Smooth muscle cell (in vitro differentiated cells): ENCODE results near the gene MKX. TPM values are rescaled to one million over a fixed set of nuclear protein-coding genes. Genes with fewer than 3 reads are reported as not detected.

ENCODE experiments used
- DNase-seq: peaks from one replicate; lab custom pipeline; 2025; ENCODE audit not compliant: unreplicated experiment; lab: John Stamatoyannopoulos, UW
- H2AFZ ChIP-seq: fragments of 200-600 bp; sonication (generic); 2 replicates; pipeline ENCODE4 v1.6.0; 2016; ENCODE audit warnings: antibody characterized with exemption, low read depth, mild to moderate bottlenecking
- H3F3A ChIP-seq: fragments of 200-600 bp; sonication (generic); 2 replicates; pipeline ENCODE4 v1.6.0; 2017; ENCODE audit warnings: antibody characterized with exemption, low read depth
- H3K27ac ChIP-seq: fragments of 200-600 bp; sonication (generic); 2 replicates; pipeline ENCODE4 v1.5.1; 2016; ENCODE audit warnings: low read depth, mild to moderate bottlenecking
- H3K27me3 ChIP-seq: fragments of 200-600 bp; sonication (generic); 2 replicates; pipeline ENCODE4 v1.6.1; 2016; ENCODE audit warnings: low read depth, mild to moderate bottlenecking
- H3K36me3 ChIP-seq: fragments of 200-600 bp; sonication (generic); 2 replicates; pipeline ENCODE4 v1.5.1; 2016; ENCODE audit warnings: low read depth
- H3K4me1 ChIP-seq: fragments of 200-600 bp; sonication (generic); 2 replicates; pipeline ENCODE4 v1.5.1; 2016; ENCODE audit warnings: low read depth
- H3K4me2 ChIP-seq: fragments of 200-600 bp; sonication (generic); 2 replicates; pipeline ENCODE4 v1.6.0; 2016; ENCODE audit warnings: mild to moderate bottlenecking
- H3K4me3 ChIP-seq: fragments of 200-600 bp; sonication (generic); 2 replicates; pipeline ENCODE4 v1.5.1; 2016; ENCODE audit warnings: mild to moderate bottlenecking
- H3K79me2 ChIP-seq: fragments of 200-600 bp; sonication (generic); 2 replicates; pipeline ENCODE4 v1.6.0; 2016; ENCODE audit warnings: low read depth, mild to moderate bottlenecking
- H3K9ac ChIP-seq: fragments of 200-600 bp; sonication (generic); 2 replicates; pipeline ENCODE4 v1.6.0; 2016; ENCODE audit warnings: low read depth
- H3K9me3 ChIP-seq: fragments of 200-600 bp; sonication (generic); replicated peaks from 2 replicates; pipeline ENCODE4 v1.5.1; 2016; ENCODE audit warnings: low read depth
- H4K20me1 ChIP-seq: fragments of 200-600 bp; sonication (generic); 2 replicates; pipeline ENCODE4 v1.6.0; 2016; ENCODE audit warnings: low read depth
- WGBS: methylation state at CpG from one replicate; pipeline ENCODE4 v1.1.7; 2016; ENCODE audit warnings: low lambda C conversion rate; 5-methylcytosine and 5-hydroxymethylcytosine counted together
- polyA plus RNA-seq: library from polyadenylated mRNA; unstranded; fragments of >200 nt; fragmentation: Nextera tagmentation; extraction: Ambion mirVana; gene quantifications from 2 replicates; pipeline ENCODE4 v1.2.1, GENCODE V29; 2016
- total RNA-seq: library from RNA; depleted of rRNA; stranded (reverse); fragments of >200 nt; gene quantifications from 2 replicates; pipeline ENCODE4 v1.2.3, GENCODE V29; 2014
- TF ChIP-seq, protein P1 (sequence below): fragments of 200-600 bp; sonication (generic); IDR thresholded peaks from 2 replicates; pipeline ENCODE4 v1.5.1; 2017; ENCODE audit warnings: borderline replicate concordance, mild to moderate bottlenecking, antibody characterized with exemption; ENCODE audit not compliant: insufficient read depth, poor library complexity, severe bottlenecking

The MKX gene, protein sequence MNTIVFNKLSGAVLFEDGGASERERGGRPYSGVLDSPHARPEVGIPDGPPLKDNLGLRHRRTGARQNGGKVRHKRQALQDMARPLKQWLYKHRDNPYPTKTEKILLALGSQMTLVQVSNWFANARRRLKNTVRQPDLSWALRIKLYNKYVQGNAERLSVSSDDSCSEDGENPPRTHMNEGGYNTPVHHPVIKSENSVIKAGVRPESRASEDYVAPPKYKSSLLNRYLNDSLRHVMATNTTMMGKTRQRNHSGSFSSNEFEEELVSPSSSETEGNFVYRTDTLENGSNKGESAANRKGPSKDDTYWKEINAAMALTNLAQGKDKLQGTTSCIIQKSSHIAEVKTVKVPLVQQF
- 0.04 and 0.09 TPM in 2 replicates for total RNA-seq
- not detected in 2 replicates for polyA plus RNA-seq

DNA sequence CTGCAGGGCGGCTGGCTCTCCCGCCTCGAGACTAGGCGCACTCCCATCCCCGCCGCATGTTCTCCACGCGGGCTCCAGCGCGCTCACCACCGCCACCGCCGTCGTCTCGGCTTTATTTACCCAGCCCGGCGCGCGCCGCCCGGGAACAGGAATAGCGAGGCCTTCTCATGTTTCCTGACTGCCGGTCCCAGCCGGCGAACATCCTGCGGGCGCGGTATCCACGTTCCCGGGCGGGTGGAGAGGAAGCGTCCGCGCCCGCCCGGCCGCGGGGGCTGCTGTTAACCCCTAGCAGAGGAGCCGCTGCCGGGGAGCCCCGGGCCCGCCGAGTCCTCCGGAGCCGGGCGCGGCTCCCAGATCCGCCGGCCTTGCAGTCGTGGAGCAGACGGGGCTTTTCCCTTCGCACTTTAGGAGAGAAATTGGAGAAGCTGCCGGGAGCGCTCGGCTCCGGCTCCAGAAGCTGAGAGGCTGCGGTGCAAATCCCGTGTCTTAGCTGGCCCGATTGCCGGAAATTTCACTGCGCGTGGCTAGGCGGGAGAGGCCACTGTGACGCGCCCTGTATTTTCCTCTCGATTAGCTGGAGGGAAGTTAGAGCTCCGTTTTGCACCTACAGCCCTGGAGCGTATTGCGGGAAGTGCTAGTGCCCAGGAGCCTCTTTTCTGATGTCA, at the start of gene MKX:
Gene MKX, minus strand, starts transcription at position 88 of the 665 bp plus-strand sequence. CDS start 2,404 bp downstream, outside the sequence.
- Histone ChIP-seq H3K79me2 (no peaks in the 10 kb centered on the region), H3K9ac (no peak within 1 kb of the TSS), H3K9me3 (no peaks in the 10 kb centered on the region), H3F3A (no peaks in the 10 kb centered on the region), H3K4me3 (peak within 1 kb of the TSS; percentile 44), H3K27me3 (peaks cover 97% of the 10 kb centered on the region), H3K4me2 (peak within 1 kb of the TSS; percentile 90), H4K20me1 (no peaks in the 10 kb centered on the region), H3K27ac (no peak within 1 kb of the TSS), H3K36me3 (no peaks in the 10 kb centered on the region), H2AFZ (no peak within 1 kb of the TSS), H3K4me1 (peaks cover 20% of the 10 kb centered on the region)
- no peak for DNase-seq
- TF ChIP-seq, protein P1, sequence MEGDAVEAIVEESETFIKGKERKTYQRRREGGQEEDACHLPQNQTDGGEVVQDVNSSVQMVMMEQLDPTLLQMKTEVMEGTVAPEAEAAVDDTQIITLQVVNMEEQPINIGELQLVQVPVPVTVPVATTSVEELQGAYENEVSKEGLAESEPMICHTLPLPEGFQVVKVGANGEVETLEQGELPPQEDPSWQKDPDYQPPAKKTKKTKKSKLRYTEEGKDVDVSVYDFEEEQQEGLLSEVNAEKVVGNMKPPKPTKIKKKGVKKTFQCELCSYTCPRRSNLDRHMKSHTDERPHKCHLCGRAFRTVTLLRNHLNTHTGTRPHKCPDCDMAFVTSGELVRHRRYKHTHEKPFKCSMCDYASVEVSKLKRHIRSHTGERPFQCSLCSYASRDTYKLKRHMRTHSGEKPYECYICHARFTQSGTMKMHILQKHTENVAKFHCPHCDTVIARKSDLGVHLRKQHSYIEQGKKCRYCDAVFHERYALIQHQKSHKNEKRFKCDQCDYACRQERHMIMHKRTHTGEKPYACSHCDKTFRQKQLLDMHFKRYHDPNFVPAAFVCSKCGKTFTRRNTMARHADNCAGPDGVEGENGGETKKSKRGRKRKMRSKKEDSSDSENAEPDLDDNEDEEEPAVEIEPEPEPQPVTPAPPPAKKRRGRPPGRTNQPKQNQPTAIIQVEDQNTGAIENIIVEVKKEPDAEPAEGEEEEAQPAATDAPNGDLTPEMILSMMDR = no peak
- WGBS = 1% methylated on average over 65 of the region's 69 CpGs

DNA sequence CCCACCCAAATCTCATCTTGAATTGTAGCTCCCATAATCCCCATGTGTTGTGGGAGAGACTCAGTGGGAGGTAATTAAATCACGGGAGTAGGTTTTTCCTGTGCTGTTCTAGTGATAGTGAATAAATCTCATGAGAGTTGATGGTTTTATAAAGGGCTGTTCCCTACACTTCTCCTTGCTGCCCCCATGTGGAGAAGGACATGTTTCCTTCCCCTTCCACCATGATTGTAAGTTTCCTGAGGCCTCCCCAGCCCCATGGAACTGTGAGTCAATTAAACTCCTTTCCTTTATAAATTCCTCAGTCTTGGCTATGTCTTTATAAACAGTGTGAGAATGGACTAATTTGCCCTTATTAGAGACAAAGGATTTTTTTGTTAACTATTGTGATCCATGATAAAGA, 48.5 kb upstream of the MKX start:
- no peak overlapping the region for H3K9ac ChIP-seq
- H3K9me3 ChIP-seq = no peaks in the 10 kb centered on the region
- no peaks in the 10 kb centered on the region for H3F3A ChIP-seq
- H3K27me3 ChIP-seq = peaks cover 3% of the 10 kb centered on the region
- H3K4me1 ChIP-seq = no peaks in the 10 kb centered on the region
- no peak overlapping the region for H3K27ac ChIP-seq
- no peaks in the 10 kb centered on the region for H3K79me2 ChIP-seq
- TF ChIP-seq, protein P1 = no peak
- no peak overlapping the region for H3K4me2 ChIP-seq
- WGBS = 58% methylated on average over 1 of the region's 1 CpG
- H3K4me3 ChIP-seq = no peak overlapping the region
- H4K20me1 ChIP-seq = no peaks in the 10 kb centered on the region
- no peak overlapping the region for H2AFZ ChIP-seq
- DNase-seq = no peak
- no peaks in the 10 kb centered on the region for H3K36me3 ChIP-seq

DNA sequence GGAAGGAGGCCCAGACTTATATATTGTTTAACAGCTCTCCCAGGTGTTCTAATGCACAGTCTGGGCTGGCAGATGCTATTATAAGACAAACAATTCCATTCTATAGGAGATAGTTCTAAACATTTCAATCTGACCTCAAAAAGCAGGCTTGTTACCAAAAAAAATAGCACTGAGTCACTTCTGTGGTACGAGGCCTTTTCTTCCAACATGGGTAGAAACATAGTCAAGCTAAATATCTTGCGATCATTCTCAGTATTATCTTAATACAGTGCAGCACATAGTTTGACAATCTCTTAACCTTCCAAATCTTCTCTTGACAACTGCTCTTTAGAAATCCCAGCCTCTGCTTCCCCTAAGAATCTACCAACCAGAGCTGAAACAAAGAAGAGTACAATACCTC, 46.6 kb upstream of the MKX start:
- Histone ChIP-seq H3K4me1 (no peaks in the 10 kb centered on the region), H3K36me3 (no peaks in the 10 kb centered on the region), H3K4me2 (no peak overlapping the region), H3K79me2 (no peaks in the 10 kb centered on the region), H3K9ac (no peak overlapping the region), H3K27ac (no peak overlapping the region), H3K27me3 (peaks cover 3% of the 10 kb centered on the region), H3K9me3 (no peaks in the 10 kb centered on the region), H3K4me3 (no peak overlapping the region), H4K20me1 (no peaks in the 10 kb centered on the region), H3F3A (no peaks in the 10 kb centered on the region), H2AFZ (no peak overlapping the region)
- no peak for DNase-seq
- TF ChIP-seq, protein P1 = no peak
- WGBS = 82% methylated on average over 2 of the region's 2 CpGs

DNA sequence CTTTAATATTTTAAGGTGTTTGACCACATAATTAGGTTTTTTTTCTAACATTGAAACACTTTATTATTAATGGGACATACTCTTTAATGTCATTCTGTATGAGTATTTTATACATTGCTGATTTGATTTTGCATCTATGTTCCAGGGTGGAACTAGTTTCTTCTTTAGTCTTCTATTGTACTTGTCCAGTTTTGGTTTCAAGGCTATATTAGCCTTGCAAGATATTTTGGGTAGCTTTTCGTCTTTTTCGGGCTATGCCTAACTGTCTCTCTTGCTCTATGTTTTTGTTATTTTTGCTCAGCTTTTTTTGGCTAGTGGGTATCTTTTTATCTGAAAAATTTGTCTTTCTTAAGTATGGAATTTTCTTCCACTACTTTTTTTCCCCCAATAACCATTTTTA, 38.7 kb upstream of the MKX start:
- Histone ChIP-seq H3K27ac (no peak overlapping the region), H2AFZ (no peak overlapping the region), H3K4me2 (no peak overlapping the region), H3K36me3 (no peaks in the 10 kb centered on the region), H3K4me3 (no peak overlapping the region), H3K4me1 (no peaks in the 10 kb centered on the region), H3K9ac (no peak overlapping the region), H3K9me3 (no peaks in the 10 kb centered on the region), H4K20me1 (no peaks in the 10 kb centered on the region), H3K79me2 (no peaks in the 10 kb centered on the region), H3K27me3 (no peaks in the 10 kb centered on the region), H3F3A (no peaks in the 10 kb centered on the region)
- TF ChIP-seq, protein P1 = no peak
- WGBS = 98% methylated on average over 2 of the region's 2 CpGs
- no peak for DNase-seq
